ENCODE results near the gene MRPL58. TPM values are rescaled to one million over a fixed set of nuclear protein-coding genes. Genes with fewer than 3 reads are reported as not detected.

Gene MRPL58
- total RNA-seq, 1 experiment from 2014 or later = 41.9 TPM

DNA sequence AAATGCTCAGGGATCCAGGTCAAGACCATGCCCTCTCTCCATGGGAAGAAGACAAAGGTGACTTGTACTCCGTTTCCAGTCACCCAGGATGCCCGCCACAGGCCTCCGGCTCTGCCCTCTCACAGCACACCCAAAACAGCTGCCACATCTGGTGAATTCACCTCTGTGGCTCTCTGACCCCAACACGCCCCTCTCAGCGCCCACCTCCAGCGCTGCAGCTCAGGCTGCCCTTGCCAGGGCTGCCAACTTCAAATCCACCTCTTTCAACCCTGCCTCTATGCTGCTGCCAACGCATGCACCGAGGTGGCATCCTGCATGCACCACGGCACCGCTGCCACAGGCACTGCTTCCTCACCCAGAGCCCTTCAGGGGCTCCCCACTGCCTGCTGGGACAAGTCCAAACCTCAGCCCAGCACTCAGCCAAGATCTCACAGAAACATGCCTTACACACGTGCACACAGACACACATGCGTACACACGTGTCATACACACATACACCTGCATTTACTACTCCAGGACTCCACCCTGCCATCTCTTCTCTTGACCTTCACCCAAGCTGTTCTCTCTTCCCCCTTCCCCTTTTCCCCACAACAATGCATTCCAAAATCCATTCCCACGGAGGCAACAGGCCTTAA is 47.4 kb upstream of the MRPL58 start:
- TF ChIP-seq IRF1 (CRISPR knock-in tag; IDR thresholded peaks at IDR 0.05) = no peak
- TF ChIP-seq AFF4 (CRISPR knock-in tag; IDR thresholded peaks at IDR 0.05; ENCODE audit: borderline replicate concordance) = no peak
- TF ChIP-seq ATF3 (CRISPR knock-in tag; conservative IDR thresholded peaks at IDR 0.05) = no peak
- TF ChIP-seq ERG (CRISPR knock-in tag; IDR thresholded peaks at IDR 0.05) = no peak
- TF ChIP-seq, protein P1, sequence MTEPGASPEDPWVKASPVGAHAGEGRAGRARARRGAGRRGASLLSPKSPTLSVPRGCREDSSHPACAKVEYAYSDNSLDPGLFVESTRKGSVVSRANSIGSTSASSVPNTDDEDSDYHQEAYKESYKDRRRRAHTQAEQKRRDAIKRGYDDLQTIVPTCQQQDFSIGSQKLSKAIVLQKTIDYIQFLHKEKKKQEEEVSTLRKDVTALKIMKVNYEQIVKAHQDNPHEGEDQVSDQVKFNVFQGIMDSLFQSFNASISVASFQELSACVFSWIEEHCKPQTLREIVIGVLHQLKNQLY (CRISPR knock-in tag; IDR thresholded peaks at IDR 0.05) = no peak
- no peak for TF ChIP-seq AR (CRISPR knock-in tag; IDR thresholded peaks at IDR 0.05)
- TF ChIP-seq GABPB1 (CRISPR knock-in tag; IDR thresholded peaks at IDR 0.05) = no peak
- no peak for TF ChIP-seq CREB1 (CRISPR knock-in tag; IDR thresholded peaks at IDR 0.05)
- TF ChIP-seq, protein P2, sequence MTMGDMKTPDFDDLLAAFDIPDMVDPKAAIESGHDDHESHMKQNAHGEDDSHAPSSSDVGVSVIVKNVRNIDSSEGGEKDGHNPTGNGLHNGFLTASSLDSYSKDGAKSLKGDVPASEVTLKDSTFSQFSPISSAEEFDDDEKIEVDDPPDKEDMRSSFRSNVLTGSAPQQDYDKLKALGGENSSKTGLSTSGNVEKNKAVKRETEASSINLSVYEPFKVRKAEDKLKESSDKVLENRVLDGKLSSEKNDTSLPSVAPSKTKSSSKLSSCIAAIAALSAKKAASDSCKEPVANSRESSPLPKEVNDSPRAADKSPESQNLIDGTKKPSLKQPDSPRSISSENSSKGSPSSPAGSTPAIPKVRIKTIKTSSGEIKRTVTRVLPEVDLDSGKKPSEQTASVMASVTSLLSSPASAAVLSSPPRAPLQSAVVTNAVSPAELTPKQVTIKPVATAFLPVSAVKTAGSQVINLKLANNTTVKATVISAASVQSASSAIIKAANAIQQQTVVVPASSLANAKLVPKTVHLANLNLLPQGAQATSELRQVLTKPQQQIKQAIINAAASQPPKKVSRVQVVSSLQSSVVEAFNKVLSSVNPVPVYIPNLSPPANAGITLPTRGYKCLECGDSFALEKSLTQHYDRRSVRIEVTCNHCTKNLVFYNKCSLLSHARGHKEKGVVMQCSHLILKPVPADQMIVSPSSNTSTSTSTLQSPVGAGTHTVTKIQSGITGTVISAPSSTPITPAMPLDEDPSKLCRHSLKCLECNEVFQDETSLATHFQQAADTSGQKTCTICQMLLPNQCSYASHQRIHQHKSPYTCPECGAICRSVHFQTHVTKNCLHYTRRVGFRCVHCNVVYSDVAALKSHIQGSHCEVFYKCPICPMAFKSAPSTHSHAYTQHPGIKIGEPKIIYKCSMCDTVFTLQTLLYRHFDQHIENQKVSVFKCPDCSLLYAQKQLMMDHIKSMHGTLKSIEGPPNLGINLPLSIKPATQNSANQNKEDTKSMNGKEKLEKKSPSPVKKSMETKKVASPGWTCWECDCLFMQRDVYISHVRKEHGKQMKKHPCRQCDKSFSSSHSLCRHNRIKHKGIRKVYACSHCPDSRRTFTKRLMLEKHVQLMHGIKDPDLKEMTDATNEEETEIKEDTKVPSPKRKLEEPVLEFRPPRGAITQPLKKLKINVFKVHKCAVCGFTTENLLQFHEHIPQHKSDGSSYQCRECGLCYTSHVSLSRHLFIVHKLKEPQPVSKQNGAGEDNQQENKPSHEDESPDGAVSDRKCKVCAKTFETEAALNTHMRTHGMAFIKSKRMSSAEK (CRISPR knock-in tag; IDR thresholded peaks at IDR 0.05; ENCODE audit: borderline replicate concordance) = no peak
- TF ChIP-seq PRDM15 (CRISPR knock-in tag; IDR thresholded peaks at IDR 0.05) = no peak
- no peak for TF ChIP-seq NFYB (CRISPR knock-in tag; conservative IDR thresholded peaks at IDR 0.05; ENCODE audit: low read depth)
- TF ChIP-seq PRRX2 (CRISPR knock-in tag; IDR thresholded peaks at IDR 0.05) = no peak
- ChIA-PET POLR2A (interaction anchor here (0.5 kb wide), 1 partner anchor 15 kb away, joined by 6 read pairs; no protein-coding TSS in a partner anchor), CTCF (interaction anchor here (2.4 kb wide), 1 partner anchor 103 kb away, joined by 8 read pairs; no protein-coding TSS in a partner anchor)
- no peaks in the 10 kb centered on the region for H3K36me3 Mint-ChIP-seq
- peaks cover 8% of the 10 kb centered on the region; the same call in 1 of the 2 replicates for H3K27me3 Mint-ChIP-seq (ENCODE audit: low read depth)
- no peak for ATAC-seq
- no peak overlapping the region for H3K4me3 Mint-ChIP-seq
- peak overlapping the region; percentile 17; the same call in 1 of the 2 replicates for H3K27ac Mint-ChIP-seq
- no peaks in the 10 kb centered on the region for H3K9me3 Mint-ChIP-seq
- no peak for DNase-seq (ENCODE audit: low spot score)
- peaks cover 17% of the 10 kb centered on the region for H3K4me1 Mint-ChIP-seq

Measured in WTC11 (cell line).